ENCODE data around the gene BPIFA1. TPM values are rescaled to one million over a fixed set of nuclear protein-coding genes. Genes with fewer than 3 reads are reported as not detected.

BPIFA1 gene
- total RNA-seq, 2 donors from 2014 or later = not detected

- Histone ChIP-seq H3K27me3 (replicated peaks; ENCODE audit: insufficient read depth) (no peaks in the 10 kb centered on the region), H3K27ac (no peak overlapping the region), H3K4me1 (ENCODE audit: control insufficient read depth in 1 of 2, low read depth in 2 of 2) (no peaks in the 10 kb centered on the region), H3K4me3 (no peak overlapping the region), H3K9me3 (no peaks in the 10 kb centered on the region), H3K36me3 (no peaks in the 10 kb centered on the region)
- no peak for DNase-seq (ENCODE audit: low spot score)
- TF ChIP-seq CTCF (IDR thresholded peaks at IDR 0.05) = no peak
- no peak for ATAC-seq (ENCODE audit: insufficient number of reproducible peaks, low FRiP score, low read depth)
Measured at GRCh38 chr20:33287884-33288283, 52.1 kb downstream of the BPIFA1 start.

- Histone ChIP-seq H3K4me1 (ENCODE audit: control insufficient read depth in 1 of 2, low read depth in 2 of 2) (no peaks in the 10 kb centered on the region), H3K4me3 (no peak overlapping the region), H3K9me3 (no peaks in the 10 kb centered on the region), H3K27ac (no peak overlapping the region), H3K27me3 (replicated peaks; ENCODE audit: insufficient read depth) (no peaks in the 10 kb centered on the region), H3K36me3 (no peaks in the 10 kb centered on the region)
- DNase-seq (ENCODE audit: low spot score) (no peak), ATAC-seq (ENCODE audit: insufficient number of reproducible peaks, low FRiP score, low read depth) (no peak)
- no peak for TF ChIP-seq CTCF (IDR thresholded peaks at IDR 0.05)
Measured at GRCh38 chr20:33290852-33291251, 55.1 kb downstream of the BPIFA1 start.

- no peak for TF ChIP-seq CTCF (IDR thresholded peaks at IDR 0.05)
- Histone ChIP-seq H3K4me1 (ENCODE audit: control insufficient read depth in 1 of 2, low read depth in 2 of 2) (no peaks in the 10 kb centered on the region), H3K36me3 (no peaks in the 10 kb centered on the region), H3K9me3 (no peaks in the 10 kb centered on the region), H3K27me3 (replicated peaks; ENCODE audit: insufficient read depth) (no peaks in the 10 kb centered on the region), H3K4me3 (no peak overlapping the region), H3K27ac (no peak overlapping the region)
- ATAC-seq (ENCODE audit: insufficient number of reproducible peaks, low FRiP score, low read depth) = no peak
- no peak for DNase-seq (ENCODE audit: low spot score)
Measured at GRCh38 chr20:33291416-33291815, 55.6 kb downstream of the BPIFA1 start.

GRCh38 chr20:33291830-33292355, 56.1 kb downstream of the BPIFA1 start:
- H3K36me3 ChIP-seq = no peaks in the 10 kb centered on the region
- ATAC-seq (ENCODE audit: insufficient number of reproducible peaks, low FRiP score, low read depth) (no peak), DNase-seq (ENCODE audit: low spot score) (no peak)
- H3K27ac ChIP-seq = no peak overlapping the region
- no peak overlapping the region for H3K4me3 ChIP-seq
- no peaks in the 10 kb centered on the region for H3K9me3 ChIP-seq
- TF ChIP-seq CTCF (IDR thresholded peaks at IDR 0.05) = peak; percentile 55
- H3K27me3 ChIP-seq (replicated peaks; ENCODE audit: insufficient read depth) = no peaks in the 10 kb centered on the region
- no peaks in the 10 kb centered on the region for H3K4me1 ChIP-seq (ENCODE audit: control insufficient read depth in 1 of 2, low read depth in 2 of 2)

Other genes starting within 250 kb of the BPIFA1 start
- not detected for gene SUN5, start 231.6 kb upstream of the BPIFA1 start, total RNA-seq
- not detected for gene BPIFB2, start 228.3 kb upstream of the BPIFA1 start, total RNA-seq
- not detected for gene BPIFB6, start 204.3 kb upstream of the BPIFA1 start, total RNA-seq
- gene BPIFB3, start 182.1 kb upstream of the BPIFA1 start, total RNA-seq = not detected
- gene BPIFB4, start 156.4 kb upstream of the BPIFA1 start, total RNA-seq = not detected
- gene BPIFA2, start 67.8 kb upstream of the BPIFA1 start, total RNA-seq = not detected
- gene BPIFA3, start 18.6 kb upstream of the BPIFA1 start, total RNA-seq = not detected
- not detected for gene BPIFB1, start 47.2 kb downstream of the BPIFA1 start, total RNA-seq
- gene CDK5RAP1, start 165.5 kb downstream of the BPIFA1 start, total RNA-seq = 10 to 100 TPM; 26.2 to 26.3 TPM
- gene SNTA1, start 207.8 kb downstream of the BPIFA1 start, total RNA-seq = 100 to 1,000 TPM in 1 of 2 donors, 10 to 100 TPM in 1; 62.6 to 108 TPM